ENCODE data around the gene PARL.

PARL gene, protein sequence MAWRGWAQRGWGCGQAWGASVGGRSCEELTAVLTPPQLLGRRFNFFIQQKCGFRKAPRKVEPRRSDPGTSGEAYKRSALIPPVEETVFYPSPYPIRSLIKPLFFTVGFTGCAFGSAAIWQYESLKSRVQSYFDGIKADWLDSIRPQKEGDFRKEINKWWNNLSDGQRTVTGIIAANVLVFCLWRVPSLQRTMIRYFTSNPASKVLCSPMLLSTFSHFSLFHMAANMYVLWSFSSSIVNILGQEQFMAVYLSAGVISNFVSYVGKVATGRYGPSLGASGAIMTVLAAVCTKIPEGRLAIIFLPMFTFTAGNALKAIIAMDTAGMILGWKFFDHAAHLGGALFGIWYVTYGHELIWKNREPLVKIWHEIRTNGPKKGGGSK
- 3.6 to 10.2 (median 8.0) reads per million in 17 experiments for total RNA-seq

DNA sequence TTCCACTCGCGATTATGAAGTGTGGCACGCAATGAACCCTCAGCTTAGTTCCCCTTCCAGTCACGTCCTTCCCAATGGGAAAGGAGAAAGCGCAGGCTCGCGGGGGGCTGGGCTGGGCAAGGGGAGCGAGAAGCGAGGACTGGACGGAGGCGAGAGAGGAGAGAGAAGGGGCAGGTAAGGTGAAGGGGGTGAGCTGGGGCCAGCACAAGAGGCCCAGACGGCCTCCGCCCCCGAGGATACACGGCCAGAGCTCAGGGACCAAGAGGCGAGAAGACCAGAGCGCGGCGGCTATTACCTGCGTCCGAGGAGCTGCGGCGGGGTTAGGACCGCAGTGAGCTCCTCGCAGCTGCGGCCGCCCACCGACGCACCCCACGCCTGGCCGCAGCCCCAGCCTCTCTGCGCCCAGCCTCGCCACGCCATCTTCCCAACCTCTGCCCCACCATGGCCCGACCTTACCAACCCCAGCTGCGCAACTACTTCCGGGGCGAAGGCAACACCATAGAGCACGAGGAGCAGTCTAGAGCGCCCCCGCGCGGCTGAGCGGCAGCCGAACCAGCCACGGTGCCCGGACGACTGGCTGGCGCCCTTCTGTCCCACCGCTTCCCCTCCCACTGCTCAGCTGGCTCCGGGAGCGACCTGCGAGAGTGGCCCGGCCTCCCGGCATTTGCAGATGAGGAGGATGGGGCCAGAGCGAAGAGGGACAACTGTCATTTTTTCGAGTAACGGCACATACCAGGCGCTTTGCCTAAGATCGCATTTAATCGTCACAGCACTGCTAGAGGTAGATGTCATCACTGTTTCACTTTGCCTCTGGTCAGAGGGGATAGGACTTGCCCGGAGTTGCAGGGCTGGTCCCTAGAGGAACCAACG, at the start of gene PARL:
TSS of gene PARL (minus strand) at position 454 of the 870 bp plus-strand sequence. CDS start at position 420, 34 bp downstream.
- peak; percentile 96 to 98 (median 98) for DNase-seq

DNA sequence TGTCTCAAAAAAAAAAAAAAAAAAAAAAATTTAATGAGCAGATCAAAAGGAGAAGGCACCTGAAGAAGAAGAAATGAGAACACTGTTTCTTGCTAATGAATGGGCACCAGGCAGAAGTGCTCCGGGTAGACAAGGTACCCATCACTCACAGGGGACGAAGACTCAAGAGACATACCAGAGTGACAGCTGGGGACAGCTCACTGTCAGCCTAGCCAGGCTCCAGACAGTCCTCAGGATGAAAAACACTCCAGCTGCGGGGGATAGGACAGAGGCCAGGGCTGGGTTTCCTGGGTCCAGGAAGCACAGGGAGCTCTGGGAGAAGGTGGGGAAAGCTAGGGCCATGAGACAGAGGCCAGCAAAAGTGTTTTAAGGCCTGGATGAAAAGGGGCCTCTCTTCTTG, 48.5 kb upstream of the PARL start:
- no peak for DNase-seq

DNA sequence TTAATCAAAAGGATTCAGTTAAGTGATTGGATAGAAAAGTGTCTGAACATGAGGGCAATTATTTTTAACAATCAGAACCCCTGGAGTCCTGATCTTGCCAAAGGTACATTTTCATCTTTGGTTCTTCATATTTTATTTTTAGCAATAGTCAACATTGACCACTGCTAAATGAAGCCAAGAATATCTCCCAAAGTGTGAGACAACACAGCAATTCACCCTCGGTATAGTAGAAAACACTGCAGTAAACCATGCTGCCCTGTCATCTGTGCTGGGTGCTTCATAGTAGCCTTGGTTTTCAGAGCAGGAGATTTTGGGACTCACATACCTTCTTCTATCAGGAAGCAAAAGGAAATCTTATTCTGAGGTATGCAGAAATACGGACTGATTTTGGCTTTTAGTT, 47.2 kb upstream of the PARL start:
- no peak for DNase-seq

DNA sequence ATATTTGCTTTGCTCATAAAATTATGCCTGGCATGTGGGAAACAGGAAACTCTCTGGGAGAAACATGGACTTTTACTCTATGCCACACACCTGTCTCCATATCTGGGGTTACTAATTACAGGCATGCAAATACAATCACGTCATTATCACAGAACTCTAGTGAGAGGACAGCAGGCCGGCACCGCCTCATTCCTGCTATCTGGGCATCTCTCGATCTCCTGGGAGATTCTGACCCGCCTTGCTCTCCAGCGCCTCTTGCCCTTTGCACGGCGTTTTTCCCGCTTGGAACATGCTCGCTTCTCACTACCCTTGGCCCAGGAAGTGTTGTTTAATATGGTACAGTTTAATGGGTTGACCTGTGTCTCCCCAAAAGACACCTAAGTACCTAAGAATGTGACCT, 45.4 kb upstream of the PARL start:
- DNase-seq = no peak

DNA sequence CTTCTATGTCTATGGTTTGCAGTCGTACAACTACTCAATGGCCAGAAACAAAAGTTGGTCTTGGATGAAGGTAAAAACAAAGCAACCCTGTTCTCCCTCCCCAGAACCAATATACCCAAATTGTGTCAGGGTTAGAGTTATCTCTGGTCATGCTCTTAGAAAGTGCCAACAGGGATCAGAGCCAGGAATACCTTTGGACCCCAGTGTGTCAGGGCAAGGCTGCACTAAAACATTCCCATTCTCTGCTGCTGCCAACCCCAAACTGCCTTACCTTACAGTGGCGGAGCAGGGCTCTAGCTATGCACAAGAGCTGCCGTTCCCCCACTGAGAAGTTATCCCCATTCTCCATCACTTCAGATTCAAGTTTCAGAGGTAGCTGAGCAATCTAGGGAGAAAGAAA, 42.4 kb upstream of the PARL start:
- DNase-seq = no peak

DNA sequence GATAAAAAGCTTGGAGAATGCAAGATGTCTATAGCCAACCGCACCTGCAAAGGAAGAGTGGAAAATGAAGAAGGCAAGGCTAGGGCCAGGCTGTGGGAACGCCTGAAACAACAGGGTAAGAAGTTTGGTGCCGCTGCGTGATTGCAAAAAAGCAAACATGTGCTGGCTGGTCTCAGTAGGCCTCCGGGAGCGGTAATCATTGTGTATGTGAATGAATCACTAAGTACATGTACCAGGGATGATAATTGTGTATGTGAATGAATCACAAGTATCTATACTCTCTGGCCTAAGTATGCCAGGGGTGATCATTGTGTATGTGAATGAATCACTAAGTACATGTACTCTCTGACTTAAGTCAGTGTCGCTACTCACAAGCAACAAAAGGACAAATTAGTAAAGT, 40.3 kb upstream of the PARL start:
- DNase-seq = no peak

DNA sequence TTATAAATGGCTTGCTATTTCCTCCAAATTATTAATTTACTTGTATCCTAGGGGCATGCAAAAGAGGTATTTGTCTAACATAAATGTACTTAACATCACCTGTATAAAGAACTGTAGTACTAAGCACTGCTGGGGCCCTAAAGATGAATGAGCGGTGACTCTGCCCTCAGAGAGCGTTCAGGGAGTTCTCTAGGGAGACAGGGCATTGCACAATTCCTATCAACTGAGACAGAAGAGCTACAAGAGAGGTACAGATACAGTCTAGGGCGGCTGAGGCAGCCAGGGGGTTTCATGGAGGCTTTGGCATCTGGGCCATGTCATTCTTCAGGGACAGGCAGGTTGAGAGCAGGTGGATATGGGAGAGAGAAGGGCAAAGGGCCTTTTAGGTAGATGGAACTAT, 39.9 kb upstream of the PARL start:
- DNase-seq = no peak

DNA sequence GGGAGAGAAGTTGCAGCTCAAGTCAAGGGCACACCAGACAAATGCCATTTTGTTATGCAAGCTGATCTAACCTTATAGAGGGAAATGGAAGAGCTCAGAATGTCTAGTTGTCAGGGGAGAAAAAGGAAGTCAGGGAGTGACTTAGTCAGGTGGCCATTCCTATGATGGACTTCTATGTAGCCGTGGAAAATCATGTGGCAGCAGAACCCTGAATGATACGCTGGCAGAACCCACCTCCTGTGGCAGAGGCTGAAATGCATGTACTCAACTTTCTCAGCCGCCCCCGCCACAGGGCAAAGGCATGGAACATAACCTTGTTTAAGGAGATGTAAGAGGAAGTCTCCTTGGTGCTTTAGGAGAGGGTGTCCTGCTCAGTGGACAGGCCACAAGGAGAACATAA, 37.7 kb upstream of the PARL start:
- peak; percentile 14 to 63 (median 52) for DNase-seq

DNA sequence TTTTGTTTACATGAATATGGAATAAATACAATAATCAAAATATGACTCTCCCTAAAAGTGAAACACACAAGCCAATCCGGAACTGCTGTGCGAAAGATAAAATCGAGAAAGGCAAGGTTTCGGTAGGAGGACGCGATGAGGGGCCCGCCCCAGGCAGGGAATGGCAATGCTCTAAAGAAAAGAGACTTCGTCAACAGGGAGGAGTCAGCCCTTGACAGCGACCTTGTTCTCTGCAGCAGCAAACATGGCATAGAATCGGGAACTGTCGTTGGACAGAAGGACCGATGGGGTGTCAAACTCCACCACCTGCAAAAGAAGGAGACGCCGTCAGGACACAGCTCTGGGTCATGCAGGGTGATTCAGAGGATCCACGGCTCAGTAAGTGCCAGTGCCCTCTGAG, 36.4 kb upstream of the PARL start:
- DNase-seq = no peak

DNA sequence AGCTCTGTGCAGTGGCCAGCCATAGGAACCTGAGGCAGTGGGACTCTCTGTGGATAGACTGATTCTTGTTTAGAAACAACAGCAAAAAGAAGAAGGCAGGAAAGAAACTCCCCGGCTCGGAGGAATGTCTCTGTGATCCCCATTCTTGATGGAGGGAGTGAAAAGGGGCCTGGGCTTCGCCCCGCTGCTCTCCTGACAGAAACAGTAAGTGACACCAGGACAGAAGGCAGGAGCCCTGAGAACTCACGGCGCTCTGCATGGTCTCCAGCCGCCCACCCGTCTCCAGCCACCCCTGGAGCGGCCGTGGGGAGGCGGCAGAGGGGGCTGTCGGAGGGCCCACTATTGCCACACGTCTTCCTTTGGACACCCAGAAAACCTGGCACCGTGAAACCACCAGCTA, 35.7 kb upstream of the PARL start:
- DNase-seq = no peak

DNA sequence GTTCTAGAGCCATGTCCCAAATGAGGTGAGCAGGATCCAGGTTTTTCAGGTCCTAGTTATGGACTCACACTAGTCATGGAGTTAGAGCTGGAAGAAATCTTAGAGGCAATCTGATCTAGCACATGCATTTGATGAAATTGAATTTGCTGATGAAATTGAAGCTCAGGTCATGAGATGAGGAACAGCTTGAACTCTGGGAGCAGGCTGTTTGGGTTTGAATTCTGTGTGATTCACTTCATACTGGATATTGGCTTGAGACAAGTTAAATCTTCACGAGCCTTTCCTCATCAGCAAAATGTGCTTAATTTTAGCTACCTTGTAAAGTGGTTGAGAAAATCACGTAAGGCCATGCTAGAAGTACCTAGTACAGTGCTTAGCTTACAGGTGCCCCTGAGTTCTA, 33.5 kb upstream of the PARL start:
- DNase-seq = no peak

DNA sequence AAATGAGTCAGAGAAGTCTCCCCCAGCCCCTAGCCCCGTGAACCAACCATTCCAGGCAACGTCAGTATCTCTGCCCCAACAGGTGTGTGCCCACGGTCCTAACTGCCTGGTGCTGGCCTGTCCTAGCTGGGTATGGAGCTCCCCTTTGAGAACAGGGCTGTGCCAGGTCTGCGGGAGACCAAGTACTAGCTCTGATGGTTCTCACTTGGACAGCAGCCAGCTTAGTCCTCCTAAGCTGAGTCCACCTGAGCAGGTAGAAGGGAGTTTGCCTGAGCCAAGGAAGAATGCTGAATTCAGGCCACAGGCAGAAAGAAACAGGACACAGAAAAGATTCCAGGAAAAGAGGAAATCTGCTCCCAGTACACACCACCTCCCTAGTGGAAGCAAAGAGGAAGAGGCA, 33.1 kb upstream of the PARL start:
- no peak for DNase-seq

DNA sequence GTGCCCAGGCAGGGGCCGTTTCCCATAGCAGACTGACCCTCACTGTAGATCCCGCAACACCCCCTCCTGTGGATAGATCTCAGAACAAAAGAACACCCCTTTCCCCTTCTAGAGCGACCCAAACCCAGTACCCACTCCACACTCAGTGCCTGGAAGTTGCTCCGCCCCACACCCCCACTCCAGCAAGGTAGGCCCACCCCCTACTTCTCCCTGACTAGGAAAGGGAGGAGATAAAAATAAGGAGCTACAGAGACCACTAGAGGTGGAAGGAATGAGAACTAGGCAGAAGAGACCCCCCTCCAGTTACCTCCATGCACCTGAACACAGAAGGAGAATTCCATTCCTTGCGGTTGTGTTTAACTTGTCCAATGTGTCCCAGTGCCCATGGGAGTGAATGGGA, 30.2 kb upstream of the PARL start:
- DNase-seq = no peak

DNA sequence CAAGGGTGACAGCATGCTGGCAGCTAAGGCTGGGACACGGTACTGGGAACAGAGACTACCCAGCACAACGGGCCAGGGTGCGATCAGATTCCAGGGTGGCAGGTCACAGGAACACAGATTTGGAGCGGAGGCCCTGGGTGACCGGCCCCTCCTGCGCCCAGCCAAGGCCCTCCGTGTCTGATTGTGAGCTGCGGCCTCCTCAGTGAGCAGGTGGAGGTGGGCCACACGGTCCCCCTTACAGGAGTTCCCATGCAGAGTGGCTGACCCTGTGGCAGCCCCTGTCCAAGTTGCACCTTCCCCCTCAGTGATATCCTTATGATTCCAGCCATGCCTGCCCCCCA, 28.9 kb upstream of the PARL start:
- DNase-seq = no peak

DNA sequence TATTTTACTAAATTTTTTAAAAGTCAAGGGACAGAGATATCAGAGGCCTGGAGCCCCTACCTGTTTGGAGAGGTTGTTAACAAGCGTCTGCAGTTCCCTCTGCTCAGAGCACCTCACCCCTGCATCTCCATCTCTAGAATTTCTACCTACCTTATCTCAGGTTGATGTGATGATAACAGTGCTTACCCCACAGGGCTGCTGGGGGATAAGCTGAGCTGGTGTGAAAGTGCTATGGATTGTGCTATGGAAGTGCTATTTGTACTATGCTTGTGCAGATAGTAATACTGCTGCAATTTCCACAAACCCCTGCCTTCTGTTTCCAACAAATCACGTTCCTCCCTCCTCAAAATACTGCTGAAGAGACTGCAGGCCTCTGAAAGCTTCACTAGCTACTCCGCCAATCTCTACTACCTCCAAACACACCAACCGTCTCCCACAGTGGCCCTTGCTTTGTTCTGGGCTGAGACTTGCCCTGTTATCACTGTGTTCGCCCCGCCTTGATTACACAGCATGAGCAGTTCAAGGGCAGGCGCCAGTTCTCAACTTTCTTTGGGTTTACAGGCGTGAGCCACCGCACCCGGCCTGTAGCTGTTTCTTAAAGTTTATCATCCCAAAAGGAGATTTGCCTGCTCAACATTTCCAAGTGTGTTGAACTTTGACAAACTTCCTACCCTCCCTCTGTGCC, 28.4 kb upstream of the PARL start:
- DNase-seq = no peak

DNA sequence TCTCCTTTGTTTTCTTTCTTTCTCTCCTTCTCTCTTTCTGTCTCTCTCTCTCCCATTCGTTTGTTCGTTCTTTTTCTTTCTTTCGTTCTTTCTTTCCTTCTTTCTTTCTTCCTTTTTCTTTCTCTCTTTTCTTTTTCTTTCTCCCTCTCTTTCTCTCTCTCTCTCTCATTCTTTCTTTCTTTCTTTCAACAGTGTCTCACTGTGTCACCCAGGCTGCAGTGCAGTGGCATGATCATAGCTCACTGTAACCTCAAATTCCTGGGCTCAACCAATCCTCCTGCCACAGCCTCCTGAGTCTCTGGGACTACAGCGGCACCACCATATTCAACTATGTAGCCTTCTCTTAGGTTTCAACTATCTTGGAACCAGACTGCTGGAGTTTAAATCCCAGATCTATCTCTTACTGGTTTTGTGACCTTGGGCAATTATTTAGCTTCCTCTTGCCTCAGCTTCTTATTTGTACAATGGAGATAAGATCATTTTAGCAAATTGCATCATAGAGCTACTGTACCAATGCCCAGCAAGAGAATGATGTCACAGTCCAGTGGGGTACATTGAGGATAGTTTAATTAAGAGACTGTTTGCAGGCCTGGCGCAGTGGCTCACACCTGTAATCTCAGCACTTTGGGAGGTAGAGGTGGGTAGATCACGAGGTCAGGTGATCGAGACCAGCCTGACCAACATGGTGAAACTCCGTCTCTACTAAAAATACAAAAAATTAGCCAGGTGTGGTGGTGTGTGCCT, 27.3 kb upstream of the PARL start:
- DNase-seq = peak in 2 of 4 experiments; percentile 7 to 28

DNA sequence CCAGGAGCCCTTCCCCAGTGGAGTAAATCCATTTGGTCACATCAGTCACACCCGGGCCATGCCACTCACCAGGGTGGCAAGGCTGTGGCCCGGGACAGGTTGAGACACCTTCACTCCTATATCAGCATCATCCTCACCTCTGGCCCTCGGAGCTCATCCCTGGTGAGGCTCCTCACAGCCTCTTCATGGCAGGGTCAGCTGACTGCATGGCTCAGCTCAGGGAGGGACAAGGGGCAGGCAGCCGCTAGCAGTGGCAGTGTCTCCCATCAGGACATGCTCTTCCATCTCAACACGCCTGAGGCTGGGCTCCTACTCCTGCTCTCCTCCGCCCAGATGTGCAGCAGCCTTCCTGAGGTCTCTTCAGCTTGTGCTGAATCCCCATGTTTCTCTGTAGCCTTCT, 26.4 kb upstream of the PARL start:
- no peak for DNase-seq

DNA sequence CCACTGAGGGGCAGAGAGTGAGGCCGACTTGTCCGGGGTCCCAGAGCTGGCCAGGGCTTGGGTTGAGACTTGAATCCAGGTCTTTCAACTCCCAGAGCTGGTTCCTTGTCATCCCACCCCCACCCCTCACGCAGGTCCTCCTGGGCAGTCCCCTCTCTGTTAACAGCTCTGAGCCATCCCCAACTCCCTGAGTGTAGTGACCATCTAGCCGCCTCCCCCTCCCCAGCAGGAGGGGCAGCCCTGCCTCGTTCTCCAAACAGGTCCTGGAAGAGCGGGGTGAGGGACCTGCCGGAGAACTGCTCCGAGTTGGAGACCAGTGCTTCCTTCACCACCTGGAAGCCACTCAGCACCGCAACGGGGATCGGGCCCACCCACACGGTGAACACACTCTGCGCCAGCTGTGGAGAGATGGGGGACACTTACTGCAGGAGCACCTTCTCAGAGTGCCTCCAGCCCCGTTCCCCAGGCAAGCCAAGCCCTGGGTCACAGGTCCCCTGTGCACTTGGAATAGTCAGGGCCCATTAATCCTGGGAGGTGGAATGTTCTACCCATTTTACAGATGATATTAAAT, 24.4 kb upstream of the PARL start:
- DNase-seq = no peak

DNA sequence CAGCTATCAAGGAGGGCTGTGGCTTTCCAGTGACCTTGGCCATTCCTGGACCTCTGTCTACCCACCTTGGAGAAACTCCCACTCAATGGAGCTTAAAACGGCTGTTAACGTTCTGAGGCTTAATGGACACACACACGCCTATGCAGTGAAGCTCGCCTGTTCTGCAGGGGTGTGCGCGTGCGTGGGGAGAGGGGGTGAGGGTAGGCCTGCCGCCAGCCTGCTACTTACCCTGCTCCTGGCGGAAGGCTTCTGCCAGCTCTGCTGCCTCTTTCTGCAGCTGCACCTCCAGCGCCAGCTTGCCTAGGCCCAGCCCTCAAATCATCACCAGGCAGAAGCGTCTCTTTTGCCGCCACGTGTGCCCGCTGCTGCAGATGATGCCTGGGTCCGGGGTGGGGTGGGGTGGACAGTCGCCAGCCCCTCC, 23.2 kb upstream of the PARL start:
- DNase-seq = no peak

DNA sequence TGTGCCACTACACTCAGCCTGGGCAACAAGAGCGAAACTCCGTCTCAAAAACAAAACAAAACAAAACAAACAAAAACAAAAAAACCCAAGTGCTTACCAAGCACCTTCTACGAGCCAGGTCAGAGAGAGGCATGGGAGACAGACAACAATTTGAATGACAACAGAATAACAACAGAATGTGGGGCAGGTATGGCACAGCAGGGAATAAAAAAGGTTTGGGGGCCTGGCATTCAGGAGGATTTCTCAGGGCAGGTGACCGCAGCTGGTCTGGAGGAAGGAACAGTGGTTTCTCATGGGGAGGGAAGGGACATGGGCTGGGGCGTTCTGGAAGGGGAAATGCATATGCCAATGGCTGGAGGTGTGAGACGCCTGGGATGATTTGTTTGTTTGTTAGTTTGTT, 22.5 kb upstream of the PARL start:
- no peak for DNase-seq

DNA sequence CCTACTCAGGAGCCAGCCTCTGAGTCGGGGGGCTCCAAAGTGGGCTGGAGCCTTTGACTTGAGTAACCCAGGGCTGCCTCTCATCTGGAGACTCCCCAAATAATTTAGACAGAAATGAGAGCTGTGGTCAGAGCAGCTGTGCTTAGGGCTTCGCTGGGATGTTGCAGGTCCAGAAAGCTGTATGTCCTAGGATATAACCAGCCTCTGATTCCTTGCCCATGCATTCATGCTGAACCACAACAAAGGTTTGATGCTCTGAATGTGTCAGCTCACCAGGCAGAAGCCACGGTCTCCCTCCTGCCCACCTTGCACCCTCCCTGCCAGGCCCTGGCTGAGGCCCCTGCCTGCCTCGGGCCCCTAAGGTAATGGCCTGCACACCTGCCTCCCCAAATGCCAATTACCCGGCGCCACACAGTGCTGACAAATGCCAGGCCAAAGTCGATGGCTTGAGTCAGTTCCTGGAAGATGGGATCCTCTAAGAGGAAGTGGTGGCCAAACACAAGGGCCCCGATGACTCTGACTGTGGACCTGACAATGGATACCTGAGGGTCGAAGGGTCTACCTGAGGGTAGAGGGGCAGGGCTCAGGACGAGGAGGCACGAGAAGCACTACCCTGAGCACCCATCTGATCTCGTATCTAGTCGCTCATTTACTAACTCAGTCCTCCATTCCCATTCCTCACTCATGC, 21.7 kb upstream of the PARL start:
- no peak for DNase-seq

All from suppressor macrophage (primary cell).